Skeletal muscle satellite cell (primary cell): ENCODE data around the gene NSMCE4A. TPM values are rescaled to one million over a fixed set of nuclear protein-coding genes. Genes with fewer than 3 reads are reported as not detected.
"Not testable (repeated sequence)": the region's sequence is repeated elsewhere in the genome, so short reads cannot be mapped to it uniquely, and the experiment has no call there.

Source experiments
- H3K27me3 ChIP-seq: 2 replicates; pipeline ENCODE4 v1.7.0; 2013; ENCODE audit warnings: low read length; ENCODE audit not compliant: control insufficient read depth, insufficient read depth
- H3K36me3 ChIP-seq: 2 replicates; pipeline ENCODE4 v1.7.0; 2013; ENCODE audit warnings: mild to moderate bottlenecking, control low read depth, low read length; ENCODE audit not compliant: insufficient read depth
- H3K4me1 ChIP-seq: 2 replicates; pipeline ENCODE4 v1.7.0; 2013; ENCODE audit warnings: low read length; ENCODE audit not compliant: control insufficient read depth, insufficient read depth
- H3K4me2 ChIP-seq: 2 replicates; pipeline ENCODE4 v1.7.0; 2013; ENCODE audit warnings: mild to moderate bottlenecking, low read length
- H3K4me3 ChIP-seq: 2 replicates; pipeline ENCODE4 v1.7.0; 2013; ENCODE audit warnings: low read length
- H3K9ac ChIP-seq: 2 replicates; pipeline ENCODE4 v1.7.0; 2013; ENCODE audit warnings: mild to moderate bottlenecking, low read depth, low read length, moderate library complexity
- H3K9me3 ChIP-seq: replicated peaks from 2 replicates; pipeline ENCODE4 v1.7.0; 2013; ENCODE audit warnings: mild to moderate bottlenecking, control low read depth, low read length
- total RNA-seq: library from RNA; depleted of rRNA; stranded (reverse); fragments of >200 nt; gene quantifications from 2 replicates; pipeline ENCODE4 v1.2.3, GENCODE V29; 2012; rRNA removed

Gene NSMCE4A
- 37.0 and 41.5 TPM in 2 replicates for total RNA-seq

- H3K36me3 ChIP-seq: peaks cover 3% of the 10 kb centered on the region
- no peaks in the 10 kb centered on the region for H3K27me3 ChIP-seq
- peak within 1 kb of the TSS; percentile 97 for H3K9ac ChIP-seq
- H3K4me3 ChIP-seq: peak within 1 kb of the TSS; percentile 94
- no peaks in the 10 kb centered on the region for H3K9me3 ChIP-seq
- peaks cover 4% of the 10 kb centered on the region for H3K4me1 ChIP-seq
- H3K4me2 ChIP-seq: peak within 1 kb of the TSS; percentile 97
Measured at GRCh38 chr10:121974535-121975294, at the start of gene NSMCE4A. Gene NSMCE4A, minus strand, starts transcription at chr10:121975217. Its CDS starts 52 bp downstream, at chr10:121975165.

GRCh38 chr10:122023257-122023656 lies 48.2 kb upstream of the NSMCE4A start:
- H3K36me3 ChIP-seq, H3K9ac ChIP-seq, H3K4me1 ChIP-seq, H3K4me2 ChIP-seq, H3K4me3 ChIP-seq, H3K9me3 ChIP-seq: not testable (repeated sequence)
- peaks cover 25% of the 10 kb centered on the region for H3K27me3 ChIP-seq

GRCh38 chr10:122022276-122022675 lies 47.3 kb upstream of the NSMCE4A start:
- H3K9me3 ChIP-seq: no peaks in the 10 kb centered on the region
- H3K27me3 ChIP-seq: peaks cover 27% of the 10 kb centered on the region
- H3K4me3 ChIP-seq: no peak overlapping the region
- H3K9ac ChIP-seq: no peak overlapping the region
- H3K4me2 ChIP-seq: no peak overlapping the region
- no peaks in the 10 kb centered on the region for H3K4me1 ChIP-seq
- no peaks in the 10 kb centered on the region for H3K36me3 ChIP-seq

GRCh38 chr10:122021828-122022227 lies 46.8 kb upstream of the NSMCE4A start:
- Histone ChIP-seq H3K36me3 (no peaks in the 10 kb centered on the region), H3K4me1 (no peaks in the 10 kb centered on the region), H3K9ac (no peak overlapping the region), H3K9me3 (no peaks in the 10 kb centered on the region), H3K4me2 (no peak overlapping the region), H3K27me3 (peaks cover 28% of the 10 kb centered on the region), H3K4me3 (no peak overlapping the region)

GRCh38 chr10:122021379-122021778 lies 46.4 kb upstream of the NSMCE4A start:
- Histone ChIP-seq H3K9ac (no peak overlapping the region), H3K4me3 (no peak overlapping the region)

GRCh38 chr10:122020226-122020625 lies 45.2 kb upstream of the NSMCE4A start:
- H3K9me3 ChIP-seq: no peaks in the 10 kb centered on the region
- H3K4me2 ChIP-seq: no peak overlapping the region
- H3K4me3 ChIP-seq: no peak overlapping the region
- H3K27me3 ChIP-seq: peaks cover 30% of the 10 kb centered on the region
- no peaks in the 10 kb centered on the region for H3K4me1 ChIP-seq
- no peak overlapping the region for H3K9ac ChIP-seq
- no peaks in the 10 kb centered on the region for H3K36me3 ChIP-seq

More at GRCh38 chr10:122021379-122021778, 46.4 kb upstream of the NSMCE4A start:
- Histone ChIP-seq H3K4me2 (no peak overlapping the region), H3K4me1 (no peaks in the 10 kb centered on the region), H3K36me3 (no peaks in the 10 kb centered on the region), H3K27me3 (peaks cover 30% of the 10 kb centered on the region), H3K9me3 (no peaks in the 10 kb centered on the region)

GRCh38 chr10:122019414-122019975 lies 44.5 kb upstream of the NSMCE4A start:
- H3K9me3 ChIP-seq: no peaks in the 10 kb centered on the region
- no peak overlapping the region for H3K9ac ChIP-seq

GRCh38 chr10:122018951-122019413 lies 44.0 kb upstream of the NSMCE4A start:
- H3K4me1 ChIP-seq: no peaks in the 10 kb centered on the region
- H3K4me3 ChIP-seq: no peak overlapping the region
- peaks cover 30% of the 10 kb centered on the region for H3K27me3 ChIP-seq
- no peaks in the 10 kb centered on the region for H3K36me3 ChIP-seq
- H3K9ac ChIP-seq: no peak overlapping the region
- peak overlapping the region; percentile 20 for H3K4me2 ChIP-seq
- no peaks in the 10 kb centered on the region for H3K9me3 ChIP-seq

More at GRCh38 chr10:122019414-122019975, 44.5 kb upstream of the NSMCE4A start:
- no peak overlapping the region for H3K4me3 ChIP-seq
- no peaks in the 10 kb centered on the region for H3K4me1 ChIP-seq
- H3K4me2 ChIP-seq: peak overlapping the region; percentile 20
- peaks cover 30% of the 10 kb centered on the region for H3K27me3 ChIP-seq
- no peaks in the 10 kb centered on the region for H3K36me3 ChIP-seq

- no peaks in the 10 kb centered on the region for H3K4me1 ChIP-seq
- H3K4me3 ChIP-seq: no peak overlapping the region
- no peaks in the 10 kb centered on the region for H3K36me3 ChIP-seq
- no peak overlapping the region for H3K9ac ChIP-seq
- peaks cover 33% of the 10 kb centered on the region for H3K27me3 ChIP-seq
- H3K9me3 ChIP-seq: no peaks in the 10 kb centered on the region
- no peak overlapping the region for H3K4me2 ChIP-seq
Measured at GRCh38 chr10:122018491-122018890, 43.5 kb upstream of the NSMCE4A start.

GRCh38 chr10:122017926-122018325 lies 42.9 kb upstream of the NSMCE4A start:
- not testable (repeated sequence) for H3K36me3 ChIP-seq, H3K4me3 ChIP-seq, H3K4me2 ChIP-seq, H3K4me1 ChIP-seq, H3K9me3 ChIP-seq, H3K9ac ChIP-seq
- peaks cover 38% of the 10 kb centered on the region for H3K27me3 ChIP-seq

- H3K4me3 ChIP-seq: no peak overlapping the region
- H3K36me3 ChIP-seq: no peaks in the 10 kb centered on the region
- no peak overlapping the region for H3K4me2 ChIP-seq
- H3K9ac ChIP-seq: no peak overlapping the region
- peaks cover 34% of the 10 kb centered on the region for H3K27me3 ChIP-seq
- H3K9me3 ChIP-seq: no peaks in the 10 kb centered on the region
- no peaks in the 10 kb centered on the region for H3K4me1 ChIP-seq
Measured at GRCh38 chr10:122014652-122015248, 39.7 kb upstream of the NSMCE4A start.
